B cell (primary cell): ENCODE results near the gene SLC4A2. TPM values are rescaled to one million over a fixed set of nuclear protein-coding genes. Genes with fewer than 3 reads are reported as not detected.

ENCODE experiments used
- ATAC-seq: fragments of 200-7000 bp; cut with Tn5 transposase; one replicate; pipeline ENCODE4 v1.10.0; 2021; ENCODE audit warnings: low read depth, mild to moderate bottlenecking, moderate number of reproducible peaks, moderate library complexity
- CTCF ChIA-PET: fragments of 350-600 bp; sonication (Branson Sonifier 250); formaldehyde crosslinking; loops from one replicate; lab custom pipeline; 2021; ENCODE audit warnings: antibody characterized with exemption, inconsistent platforms; lab: Charles Lee
- POLR2A ChIA-PET: fragments of 350-600 bp; sonication (Branson Sonifier 250); formaldehyde crosslinking; loops from one replicate; lab custom pipeline; 2021; ENCODE audit warnings: antibody characterized with exemption; lab: Charles Lee
- DNase-seq: peaks from one replicate; pipeline ENCODE4 v3.0.0; 2013
- H2AFZ ChIP-seq: 2 replicates; pipeline ENCODE4 v1.6.1; 2012; ENCODE audit warnings: mild to moderate bottlenecking, low read depth, low read length; ENCODE audit not compliant: insufficient read depth, poor library complexity, severe bottlenecking
- H3K27ac ChIP-seq, 2 donors: 1 replicate in 1 of 2; 2 replicates in 1 of 2; pipeline ENCODE4 v1.5.1; 2012 to 2013; ENCODE audit warnings: low read length in 2 of 2, mild to moderate bottlenecking in 2 of 2, moderate library complexity in 1 of 2
- H3K27me3 ChIP-seq, 4 experiments: fragments of 200-600 bp in 1 of 4; sonication (generic) in 1 of 4; replicated peaks in 1 of 4; 1 replicate in 2 of 4; 2 replicates in 2 of 4; pipeline versions ENCODE4 v1.6.1 to v1.7.0; 2013 to 2016; ENCODE audit warnings: low read length in 3 of 4, mild to moderate bottlenecking in 2 of 4, mixed read lengths in 1 of 4, moderate library complexity in 1 of 4; ENCODE audit not compliant: insufficient read depth in 4 of 4, control insufficient read depth in 3 of 4; ENCODE audit errors: control extremely low read depth in 1 of 4
- H3K36me3 ChIP-seq, 2 experiments: replicated peaks in 1 of 2; 1 replicate in 1 of 2; 2 replicates in 1 of 2; pipeline versions ENCODE4 v1.6.1 to v1.7.1; 2013; ENCODE audit warnings: low read length in 1 of 2; ENCODE audit not compliant: insufficient read depth in 2 of 2, control insufficient read depth in 1 of 2; ENCODE audit errors: control extremely low read depth in 1 of 2, extremely low read depth in 1 of 2
- H3K4me1 ChIP-seq, 2 donors: fragments of 200-600 bp in 1 of 2; sonication (generic) in 1 of 2; 1 replicate in 1 of 2; 2 replicates in 1 of 2; pipeline versions ENCODE4 v1.5.1 to v1.6.1; 2013 to 2017; ENCODE audit warnings: low read length in 2 of 2; ENCODE audit not compliant: control insufficient read depth in 2 of 2, insufficient read depth in 2 of 2
- H3K4me2 ChIP-seq: replicated peaks from 2 replicates; pipeline ENCODE3; 2012; ENCODE audit warnings: mild to moderate bottlenecking, low read depth, low read length; ENCODE audit not compliant: poor library complexity, severe bottlenecking
- H3K4me3 ChIP-seq, 5 experiments: fragments of 200-600 bp in 1 of 5; sonication (generic) in 1 of 5; 1 replicate in 3 of 5; 2 replicates in 2 of 5; pipeline versions ENCODE4 v1.5.1 to v1.7.0; 2011 to 2016; ENCODE audit warnings: low read length in 4 of 5, mild to moderate bottlenecking in 4 of 5, low read depth in 2 of 5, control low read depth in 1 of 5, moderate library complexity in 1 of 5; ENCODE audit not compliant: insufficient read depth in 1 of 5; ENCODE audit errors: control extremely low read depth in 1 of 5, extremely low read depth in 1 of 5
- H3K79me2 ChIP-seq: fragments of 200-600 bp; sonication (generic); one replicate; pipeline ENCODE4 v1.6.0; 2016; ENCODE audit warnings: low read length; ENCODE audit not compliant: control insufficient read depth, insufficient read depth
- H3K9ac ChIP-seq: fragments of 200-600 bp; sonication (generic); 2 replicates; pipeline ENCODE4 v1.6.1; 2017; ENCODE audit warnings: mild to moderate bottlenecking, low read length, moderate library complexity
- H3K9me3 ChIP-seq, 3 donors: one replicate each; pipeline versions ENCODE4 v1.6.1 to v1.7.1; 2013; ENCODE audit warnings: low read length in 2 of 3; ENCODE audit not compliant: control insufficient read depth in 2 of 3, insufficient read depth in 1 of 3; ENCODE audit errors: control extremely low read depth in 1 of 3
- H4K20me1 ChIP-seq: 2 replicates; pipeline ENCODE4 v1.6.0; 2012; ENCODE audit warnings: mild to moderate bottlenecking, low read length; ENCODE audit not compliant: insufficient read depth, control insufficient read depth, poor library complexity, severe bottlenecking
- H3K27ac Mint-ChIP-seq: one replicate; pipeline ENCODE4 v1.8.0; 2021; ENCODE audit warnings: mixed read lengths
- H3K27me3 Mint-ChIP-seq: one replicate; pipeline ENCODE4 v1.8.0; 2021; ENCODE audit warnings: mixed read lengths
- H3K4me1 Mint-ChIP-seq: one replicate; pipeline ENCODE4 v1.8.0; 2021; ENCODE audit warnings: mixed read lengths
- H3K4me3 Mint-ChIP-seq: one replicate; pipeline ENCODE4 v1.8.0; 2021; ENCODE audit warnings: mixed read lengths
- H3K9me3 Mint-ChIP-seq: one replicate; pipeline ENCODE4 v1.8.0; 2022; ENCODE audit warnings: mixed read lengths; ENCODE audit not compliant: insufficient read depth
- EZH2 ChIP-seq: IDR thresholded peaks from 2 replicates; pipeline ENCODE4 v1.6.1; 2012; ENCODE audit warnings: borderline replicate concordance, low read depth, mild to moderate bottlenecking, moderate library complexity, low read length; ENCODE audit not compliant: insufficient read depth, poor library complexity, severe bottlenecking
- WGBS: methylation state at CpG from one replicate; pipeline ENCODE4 v1.1.5; 2013; ENCODE audit warnings: missing lambda C conversion rate; ENCODE audit not compliant: insufficient coverage; 5-methylcytosine and 5-hydroxymethylcytosine counted together
- intact Hi-C: fragments of 100-400 bp; cut with micrococcal nuclease; formaldehyde crosslinking; loops from one replicate; pipeline ENCODE4 v1.10.0; 2022
- polyA plus RNA-seq: library from polyadenylated mRNA; depleted of rRNA; stranded (reverse); fragments of >200 nt; gene quantifications from 2 replicates; pipeline ENCODE4 v1.2.3, GENCODE V29; 2012
- total RNA-seq, 2 donors: library from RNA; stranded (reverse); fragments of 120-200 nt in 1 of 2; gene quantifications; 1 replicate in 1 of 2; 2 replicates in 1 of 2; pipeline versions ENCODE4 v1.2.3 to v1.2.4, GENCODE V29; 2013 to 2022

The SLC4A2 gene
- total and polyA plus RNA-seq, 2 donors (not counting 1 experiment from before 2014, with no cell fraction given) = 82.8 to 113 TPM

DNA sequence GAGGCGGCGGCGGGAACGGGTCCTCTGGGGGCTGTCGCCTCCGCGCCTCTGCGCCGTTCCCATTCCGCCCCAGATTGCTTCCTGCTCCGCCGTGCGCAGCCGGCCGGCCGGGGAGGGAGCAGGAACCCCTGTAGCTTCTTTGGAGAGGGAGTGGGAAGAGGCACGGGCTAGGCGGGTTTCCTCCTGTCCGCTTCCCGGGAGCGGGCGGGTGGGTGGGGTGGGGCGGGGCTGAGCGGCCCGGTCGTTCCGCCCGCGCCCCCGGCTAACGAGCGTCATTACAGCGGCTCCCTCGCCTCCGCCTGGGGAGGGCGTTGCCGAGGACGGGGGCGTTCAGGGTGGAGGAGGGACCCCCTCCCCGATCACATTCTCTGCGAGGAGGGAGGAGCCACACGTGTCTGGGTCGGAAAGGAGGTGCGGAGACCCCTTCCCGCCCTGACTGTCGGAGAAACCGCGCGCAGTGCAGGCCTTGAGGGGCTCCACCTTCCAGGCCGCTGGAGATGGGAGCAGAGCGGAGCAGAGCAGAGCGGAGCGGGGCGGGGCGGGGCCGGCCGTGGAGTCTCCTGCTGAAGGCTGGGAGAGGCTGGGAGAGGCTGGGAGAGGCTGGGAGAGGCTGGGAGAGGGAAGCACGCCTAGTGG lies 66.6 kb downstream of the SLC4A2 start:
- no peak overlapping the region for H2AFZ ChIP-seq
- peaks cover 0 to 6% of the 10 kb centered on the region in 2 donors for H3K4me1 ChIP-seq
- ChIA-PET CTCF (no interaction called here), POLR2A (no interaction called here)
- H3K4me1 Mint-ChIP-seq = peaks cover 3% of the 10 kb centered on the region
- H3K27ac Mint-ChIP-seq = no peak overlapping the region
- H3K27me3 ChIP-seq = no peaks in the 10 kb centered on the region
- ATAC-seq (no peak), DNase-seq (no peak)
- H3K9me3 Mint-ChIP-seq = no peaks in the 10 kb centered on the region
- no peak for TF ChIP-seq EZH2
- H3K27ac ChIP-seq = no peak overlapping the region
- H3K79me2 ChIP-seq = no peaks in the 10 kb centered on the region
- H3K4me3 ChIP-seq = no peak overlapping the region
- H3K36me3 ChIP-seq = no peaks in the 10 kb centered on the region
- peaks cover 3% of the 10 kb centered on the region for H3K27me3 Mint-ChIP-seq
- intact Hi-C loops = no loop called here
- H3K9ac ChIP-seq = no peak overlapping the region
- no peaks in the 10 kb centered on the region for H3K9me3 ChIP-seq
- 94% methylated on average over 47 of the region's 58 CpGs for WGBS
- H3K4me2 ChIP-seq = no peak overlapping the region
- H3K4me3 Mint-ChIP-seq = no peak overlapping the region
- no peaks in the 10 kb centered on the region for H4K20me1 ChIP-seq

Other genes with a start within 250 kb of the SLC4A2 start
- gene AOC1, start 207.1 kb upstream of the SLC4A2 start, total RNA-seq = not detected in 2 replicates
- gene AOC1, start 207.1 kb upstream of the SLC4A2 start, polyA plus RNA-seq = 0.07 TPM in 1 of 2 replicates, not detected in the other
- 0.86 and 0.87 TPM in 2 replicates for gene KCNH2, start 81.3 kb upstream of the SLC4A2 start, total RNA-seq
- gene KCNH2, start 81.3 kb upstream of the SLC4A2 start, polyA plus RNA-seq = 2.0 and 2.7 TPM in 2 replicates
- 0.39 TPM in 1 of 2 replicates, not detected in the other for gene NOS3, start 68.6 kb upstream of the SLC4A2 start, total RNA-seq
- 0.54 and 0.75 TPM in 2 replicates for gene NOS3, start 68.6 kb upstream of the SLC4A2 start, polyA plus RNA-seq
- 4.2 and 5.1 TPM in 2 replicates for gene ATG9B, start 35.1 kb upstream of the SLC4A2 start, total RNA-seq
- 7.2 and 10.2 TPM in 2 replicates for gene ATG9B, start 35.1 kb upstream of the SLC4A2 start, polyA plus RNA-seq
- gene ABCB8, start 31.1 kb upstream of the SLC4A2 start, total RNA-seq = 64.7 and 69.7 TPM in 2 replicates
- 29.5 and 41.4 TPM in 2 replicates for gene ABCB8, start 31.1 kb upstream of the SLC4A2 start, polyA plus RNA-seq
- gene ASIC3, start 11.1 kb upstream of the SLC4A2 start, total RNA-seq = 2.9 and 4.8 TPM in 2 replicates
- gene ASIC3, start 11.1 kb upstream of the SLC4A2 start, polyA plus RNA-seq = 5.0 and 6.3 TPM in 2 replicates
- gene CDK5, start 1.7 kb upstream of the SLC4A2 start, total RNA-seq = 8.2 and 8.9 TPM in 2 replicates
- gene CDK5, start 1.7 kb upstream of the SLC4A2 start, polyA plus RNA-seq = 4.5 and 8.4 TPM in 2 replicates
- 119 and 120 TPM in 2 replicates for gene FASTK, start 21.2 kb downstream of the SLC4A2 start, total RNA-seq
- gene FASTK, start 21.2 kb downstream of the SLC4A2 start, polyA plus RNA-seq = 251 and 258 TPM in 2 replicates
- 44.4 and 49.2 TPM in 2 replicates for gene TMUB1, start 23.9 kb downstream of the SLC4A2 start, total RNA-seq
- gene TMUB1, start 23.9 kb downstream of the SLC4A2 start, polyA plus RNA-seq = 81.9 and 102 TPM in 2 replicates
- 20.2 and 21.1 TPM in 2 replicates for gene AGAP3, start 26.9 kb downstream of the SLC4A2 start, total RNA-seq
- 15.2 and 22.3 TPM in 2 replicates for gene AGAP3, start 26.9 kb downstream of the SLC4A2 start, polyA plus RNA-seq
- gene GBX1, start 108.1 kb downstream of the SLC4A2 start, total RNA-seq = not detected in 2 replicates
- not detected in 2 replicates for gene GBX1, start 108.1 kb downstream of the SLC4A2 start, polyA plus RNA-seq
- not detected in 2 replicates for gene ASB10, start 127.7 kb downstream of the SLC4A2 start, total RNA-seq
- not detected in 2 replicates for gene ASB10, start 127.7 kb downstream of the SLC4A2 start, polyA plus RNA-seq
- 3.1 and 4.2 TPM in 2 replicates for gene H2BK1, start 150.9 kb downstream of the SLC4A2 start, total RNA-seq
- gene H2BK1, start 150.9 kb downstream of the SLC4A2 start, polyA plus RNA-seq = not detected in 2 replicates
- 27.1 and 30.2 TPM in 2 replicates for gene ABCF2, start 167.6 kb downstream of the SLC4A2 start, total RNA-seq
- 12.5 and 16.1 TPM in 2 replicates for gene ABCF2, start 167.6 kb downstream of the SLC4A2 start, polyA plus RNA-seq
- 39.4 and 44.0 TPM in 2 replicates for gene CHPF2, start 172.9 kb downstream of the SLC4A2 start, total RNA-seq
- gene CHPF2, start 172.9 kb downstream of the SLC4A2 start, polyA plus RNA-seq = 28.8 and 39.9 TPM in 2 replicates
- gene SMARCD3, start 189.1 kb downstream of the SLC4A2 start, total RNA-seq = 0.29 TPM in 1 of 2 replicates, not detected in the other
- gene SMARCD3, start 189.1 kb downstream of the SLC4A2 start, polyA plus RNA-seq = 1.0 and 1.4 TPM in 2 replicates